HG02623 (cell line): ENCODE data around the gene PDGFC.

Source experiments
- ATAC-seq: cut with Tn5 transposase; IDR thresholded peaks from one replicate; pipeline ENCODE4 v1.9.1; 2021; ENCODE audit warnings: moderate library complexity; ENCODE audit not compliant: unreplicated experiment

Gene PDGFC

GRCh38 chr4:156792462-156793085 lies 179.0 kb downstream of the PDGFC start:
- no peak for ATAC-seq

- no peak for ATAC-seq
Measured at GRCh38 chr4:156790866-156791265, 180.7 kb downstream of the PDGFC start.

- ATAC-seq = no peak
Measured at GRCh38 chr4:156788782-156789181, 182.8 kb downstream of the PDGFC start.

GRCh38 chr4:156786713-156787112 lies 184.9 kb downstream of the PDGFC start:
- no peak for ATAC-seq

- no peak for ATAC-seq
Measured at GRCh38 chr4:156784970-156785369, 186.6 kb downstream of the PDGFC start.

GRCh38 chr4:156783966-156784365 lies 187.6 kb downstream of the PDGFC start:
- no peak for ATAC-seq

- no peak for ATAC-seq
Measured at GRCh38 chr4:156782491-156782890, 189.1 kb downstream of the PDGFC start.

- ATAC-seq = no peak
Measured at GRCh38 chr4:156781852-156782251, 189.7 kb downstream of the PDGFC start.

- ATAC-seq = no peak
Measured at GRCh38 chr4:156779774-156780173, 191.8 kb downstream of the PDGFC start.

- no peak for ATAC-seq
Measured at GRCh38 chr4:156779042-156779441, 192.6 kb downstream of the PDGFC start.

GRCh38 chr4:156778606-156779005 lies 193.0 kb downstream of the PDGFC start:
- no peak for ATAC-seq

GRCh38 chr4:156778093-156778492 lies 193.5 kb downstream of the PDGFC start:
- ATAC-seq = no peak

- ATAC-seq = no peak
Measured at GRCh38 chr4:156775813-156776212, 195.8 kb downstream of the PDGFC start.

- no peak for ATAC-seq
Measured at GRCh38 chr4:156774422-156774821, 197.2 kb downstream of the PDGFC start.

GRCh38 chr4:156773648-156774357 lies 197.8 kb downstream of the PDGFC start:
- ATAC-seq = no peak

GRCh38 chr4:156771171-156771837 lies 200.3 kb downstream of the PDGFC start:
- ATAC-seq = no peak

GRCh38 chr4:156770140-156770539 lies 201.5 kb downstream of the PDGFC start:
- no peak for ATAC-seq

- ATAC-seq = no peak
Measured at GRCh38 chr4:156767911-156768415, 203.6 kb downstream of the PDGFC start.

GRCh38 chr4:156766846-156767245 lies 204.8 kb downstream of the PDGFC start:
- no peak for ATAC-seq

- no peak for ATAC-seq
Measured at GRCh38 chr4:156765277-156765676, 206.3 kb downstream of the PDGFC start.

GRCh38 chr4:156764846-156765245 lies 206.8 kb downstream of the PDGFC start:
- ATAC-seq = no peak

- ATAC-seq = no peak
Measured at GRCh38 chr4:156764145-156764544, 207.5 kb downstream of the PDGFC start.
